Measurements from ENCODE around the gene FN3KRP. TPM values are rescaled to one million over a fixed set of nuclear protein-coding genes. Genes with fewer than 3 reads are reported as not detected.

The FN3KRP gene
- total and polyA plus RNA-seq, 2 of the 13 experiments (the other 11 are each of a cell fraction or from before 2014, with no cell fraction given): 22.4 to 28.2 TPM

DNA sequence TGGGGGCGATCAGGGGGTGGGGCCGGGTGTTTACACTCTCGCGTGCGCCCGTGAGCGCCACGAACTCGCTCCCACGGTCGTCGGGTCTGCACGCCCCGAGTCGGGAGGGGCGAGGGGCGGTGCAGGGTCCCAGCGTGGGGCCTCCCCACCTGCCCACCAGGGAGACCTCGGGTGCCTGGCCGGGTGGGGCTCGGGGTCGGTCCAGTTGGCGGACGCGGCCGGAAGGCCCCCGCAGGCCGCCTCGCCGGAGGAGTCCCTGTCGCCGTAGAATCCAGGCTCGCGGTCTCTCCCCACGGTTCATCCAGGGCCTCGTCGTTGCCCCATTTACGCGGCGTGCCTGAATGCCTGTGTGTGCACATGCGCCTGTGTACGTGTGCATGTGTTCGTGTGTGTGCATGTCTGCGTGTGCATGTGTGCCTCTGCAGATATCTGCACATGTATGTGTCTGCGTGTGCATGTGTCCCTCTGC lies 17.5 kb upstream of the FN3KRP start (continued):
- TF ChIP-seq, protein P1, sequence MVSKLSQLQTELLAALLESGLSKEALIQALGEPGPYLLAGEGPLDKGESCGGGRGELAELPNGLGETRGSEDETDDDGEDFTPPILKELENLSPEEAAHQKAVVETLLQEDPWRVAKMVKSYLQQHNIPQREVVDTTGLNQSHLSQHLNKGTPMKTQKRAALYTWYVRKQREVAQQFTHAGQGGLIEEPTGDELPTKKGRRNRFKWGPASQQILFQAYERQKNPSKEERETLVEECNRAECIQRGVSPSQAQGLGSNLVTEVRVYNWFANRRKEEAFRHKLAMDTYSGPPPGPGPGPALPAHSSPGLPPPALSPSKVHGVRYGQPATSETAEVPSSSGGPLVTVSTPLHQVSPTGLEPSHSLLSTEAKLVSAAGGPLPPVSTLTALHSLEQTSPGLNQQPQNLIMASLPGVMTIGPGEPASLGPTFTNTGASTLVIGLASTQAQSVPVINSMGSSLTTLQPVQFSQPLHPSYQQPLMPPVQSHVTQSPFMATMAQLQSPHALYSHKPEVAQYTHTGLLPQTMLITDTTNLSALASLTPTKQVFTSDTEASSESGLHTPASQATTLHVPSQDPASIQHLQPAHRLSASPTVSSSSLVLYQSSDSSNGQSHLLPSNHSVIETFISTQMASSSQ (IDR thresholded peaks at IDR 0.05; ENCODE audit: low read depth): no peak
- TF ChIP-seq, protein P1 (CRISPR knock-in tag; IDR thresholded peaks at IDR 0.05; ENCODE audit: borderline replicate concordance): no peak
- no peak for TF ChIP-seq ZNF333 (CRISPR knock-in tag; IDR thresholded peaks at IDR 0.05; ENCODE audit: borderline replicate concordance)
- TF ChIP-seq AHR (CRISPR knock-in tag; IDR thresholded peaks at IDR 0.05): no peak; the same call in 1 of the 2 replicates
- TF ChIP-seq ARID3A (IDR thresholded peaks at IDR 0.05; ENCODE audit: low read depth, low read length): no peak
- TF ChIP-seq ZNF350 (CRISPR knock-in tag; IDR thresholded peaks at IDR 0.05; ENCODE audit: borderline replicate concordance, low read depth): no peak; the same call in 1 of the 2 replicates
- TF ChIP-seq, protein P2, sequence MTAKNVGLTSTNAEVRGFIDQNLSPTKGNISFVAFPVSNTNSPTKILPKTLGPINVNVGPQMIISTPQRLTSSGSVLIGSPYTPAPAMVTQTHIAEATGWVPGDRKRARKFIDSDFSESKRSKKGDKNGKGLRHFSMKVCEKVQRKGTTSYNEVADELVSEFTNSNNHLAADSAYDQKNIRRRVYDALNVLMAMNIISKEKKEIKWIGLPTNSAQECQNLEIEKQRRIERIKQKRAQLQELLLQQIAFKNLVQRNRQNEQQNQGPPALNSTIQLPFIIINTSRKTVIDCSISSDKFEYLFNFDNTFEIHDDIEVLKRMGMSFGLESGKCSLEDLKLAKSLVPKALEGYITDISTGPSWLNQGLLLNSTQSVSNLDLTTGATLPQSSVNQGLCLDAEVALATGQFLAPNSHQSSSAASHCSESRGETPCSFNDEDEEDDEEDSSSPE (CRISPR knock-in tag; IDR thresholded peaks at IDR 0.05): no peak
- no peak for TF ChIP-seq ZBTB10 (CRISPR knock-in tag; IDR thresholded peaks at IDR 0.05; ENCODE audit: borderline replicate concordance)
- no peak for TF ChIP-seq GLI4 (CRISPR knock-in tag; IDR thresholded peaks at IDR 0.05; ENCODE audit: borderline replicate concordance)
- TF ChIP-seq GABPB1 (CRISPR knock-in tag; IDR thresholded peaks at IDR 0.05): peak; percentile 69; the same call in 1 of the 2 replicates
- TF ChIP-seq ZNF678 (CRISPR knock-in tag; IDR thresholded peaks at IDR 0.05): no peak
- no peak; the same call in 1 of the 2 replicates for TF ChIP-seq RXRA (CRISPR knock-in tag; IDR thresholded peaks at IDR 0.05)
- TF ChIP-seq SMARCC2 (IDR thresholded peaks at IDR 0.05): no peak
- no peak for TF ChIP-seq FOXP4 (CRISPR knock-in tag; IDR thresholded peaks at IDR 0.05)
